SK-N-SH (cell line): Measurements from ENCODE around the gene ZDHHC24. TPM values are rescaled to one million over a fixed set of nuclear protein-coding genes. Genes with fewer than 3 reads are reported as not detected.
"Not testable (repeated sequence)": the region's sequence is repeated elsewhere in the genome, so short reads cannot be mapped to it uniquely, and the experiment has no call there.

Experiments used
- CTCF ChIA-PET: fragments of 300-600, 350-600 bp; formaldehyde crosslinking; extraction: SDS; loops from one replicate; lab custom pipeline; 2021; lab: Yijun Ruan, JAX
- POLR2A ChIA-PET: fragments of 350-600 bp; sonication (Branson Sonifier 250); formaldehyde crosslinking; extraction: SDS; loops from one replicate; lab custom pipeline; 2020; ENCODE audit warnings: antibody characterized with exemption, inconsistent platforms; lab: Yijun Ruan, JAX
- DNase-seq: peaks from one replicate; pipeline ENCODE4 v3.0.0; 2012
- H2AFZ ChIP-seq: fragments of 200-600 bp; sonication (generic); 2 replicates; pipeline ENCODE4 v1.8.1; 2016; ENCODE audit warnings: antibody characterized with exemption, mild to moderate bottlenecking, low read depth
- H3F3A ChIP-seq: fragments of 200-600 bp; sonication (generic); replicated peaks from 2 replicates; pipeline ENCODE3; 2016; ENCODE audit warnings: antibody characterized with exemption, mild to moderate bottlenecking; ENCODE audit not compliant: insufficient read depth
- H3K27ac ChIP-seq, 2 experiments: fragments of 200-500 bp in 1 of 2; fragments of 200-600 bp in 1 of 2; sonication (Bioruptor generic) in 1 of 2; sonication (generic), shearing (Covaris generic) in 1 of 2; 2 replicates each; pipeline versions ENCODE4 v1.5.1 to v1.6.1; 2014 to 2016; ENCODE audit warnings: low read depth in 2 of 2, inconsistent platforms in 1 of 2, low read length in 1 of 2, mild to moderate bottlenecking in 1 of 2, mixed read lengths in 1 of 2
- H3K27me3 ChIP-seq: fragments of 200-600 bp; sonication (generic), shearing (Covaris generic); 2 replicates; pipeline ENCODE4 v1.6.1; 2016; ENCODE audit warnings: mixed run types; ENCODE audit not compliant: insufficient read depth
- H3K36me3 ChIP-seq, 2 experiments: fragments of 200-500 bp in 1 of 2; fragments of 200-600 bp in 1 of 2; sonication (Bioruptor generic) in 1 of 2; sonication (generic) in 1 of 2; replicated peaks in 1 of 2; 2 replicates each; pipeline versions ENCODE3 to v1.5.1; 2014 to 2016; ENCODE audit warnings: low read length in 1 of 2, mild to moderate bottlenecking in 1 of 2; ENCODE audit not compliant: insufficient read depth in 2 of 2, control insufficient read depth in 1 of 2
- H3K4me1 ChIP-seq, 2 experiments: fragments of 200-500 bp in 1 of 2; fragments of 200-600 bp in 1 of 2; sonication (Bioruptor generic) in 1 of 2; sonication (generic), shearing (Covaris generic) in 1 of 2; 2 replicates each; pipeline versions ENCODE4 v1.5.1 to v1.6.1; 2014 to 2016; ENCODE audit warnings: low read depth in 1 of 2, low read length in 1 of 2, mixed run types in 1 of 2; ENCODE audit not compliant: insufficient read depth in 2 of 2, control insufficient read depth in 1 of 2
- H3K4me2 ChIP-seq: fragments of 200-600 bp; sonication (generic), shearing (Covaris generic); 2 replicates; pipeline ENCODE4 v1.6.1; 2017; ENCODE audit warnings: mixed run types
- H3K4me3 ChIP-seq, 2 experiments: fragments of 200-500 bp in 1 of 2; fragments of 200-600 bp in 1 of 2; sonication (Bioruptor generic) in 1 of 2; sonication (generic), shearing (Covaris generic) in 1 of 2; 2 replicates each; pipeline versions ENCODE4 v1.5.1 to v1.8.1; 2014 to 2016; ENCODE audit warnings: low read depth in 2 of 2, inconsistent platforms in 1 of 2, low read length in 1 of 2, mild to moderate bottlenecking in 1 of 2, mixed read lengths in 1 of 2, moderate library complexity in 1 of 2
- H3K79me2 ChIP-seq: fragments of 200-600 bp; sonication (generic); 2 replicates; pipeline ENCODE4 v1.8.1; 2017; ENCODE audit warnings: mild to moderate bottlenecking; ENCODE audit not compliant: insufficient read depth
- H3K9ac ChIP-seq: fragments of 200-600 bp; sonication (generic); 2 replicates; pipeline ENCODE4 v1.6.1; 2017; ENCODE audit warnings: mixed run types
- H3K9me2 ChIP-seq: fragments of 200-600 bp; sonication (generic); 2 replicates; pipeline ENCODE4 v1.6.1; 2017; ENCODE audit warnings: mixed run types
- H3K9me3 ChIP-seq: fragments of 200-600 bp; sonication (generic); 2 replicates; pipeline ENCODE4 v1.6.1; 2017; ENCODE audit warnings: mixed run types, mild to moderate bottlenecking, moderate library complexity
- H4K20me1 ChIP-seq: fragments of 200-600 bp; sonication (generic); 2 replicates; pipeline ENCODE4 v1.6.1; 2017; ENCODE audit warnings: mild to moderate bottlenecking, mixed run types; ENCODE audit not compliant: insufficient read depth
- CHD2 ChIP-seq: fragments of 150-350 bp; IDR thresholded peaks from 2 replicates; pipeline ENCODE4 v1.6.1; 2018; ENCODE audit warnings: low read length; ENCODE audit not compliant: partially characterized antibody
- EZH2phosphoT487 ChIP-seq: fragments of 200-600 bp; sonication (generic); IDR thresholded peaks from 2 replicates; pipeline ENCODE4 v1.6.1; 2017; ENCODE audit warnings: low read depth, mixed run types, mild to moderate bottlenecking, antibody characterized with exemption, moderate library complexity, borderline replicate concordance
- FOXJ3 ChIP-seq: sonication (generic); formaldehyde crosslinking; IDR thresholded peaks from 2 replicates; pipeline ENCODE4 v1.5.1; 2020; ENCODE audit warnings: mild to moderate bottlenecking, missing genetic modification reagents
- GATA2 ChIP-seq: sonication (generic); formaldehyde crosslinking; IDR thresholded peaks from 2 replicates; pipeline ENCODE4 v1.5.0; 2020; ENCODE audit warnings: mild to moderate bottlenecking, missing genetic modification reagents
- NFIC ChIP-seq: IDR thresholded peaks from 2 replicates; pipeline ENCODE4 v1.4.0; 2012; ENCODE audit warnings: borderline replicate concordance
- NRF1 ChIP-seq: IDR thresholded peaks from 2 replicates; pipeline ENCODE4 v1.6.1; 2012; ENCODE audit warnings: low read depth, mild to moderate bottlenecking, low read length
- POLR2AphosphoS5 ChIP-seq: IDR thresholded peaks from 2 replicates; pipeline ENCODE4 v1.6.1; 2012; ENCODE audit warnings: low read depth, low read length
- RXRA ChIP-seq: IDR thresholded peaks from 2 replicates; pipeline ENCODE4 v1.4.0; 2012; ENCODE audit warnings: low read depth, mild to moderate bottlenecking, borderline replicate concordance
- SMC3 ChIP-seq: IDR thresholded peaks from 2 replicates; pipeline ENCODE4 v1.6.1; 2012; ENCODE audit warnings: low read depth, low read length, improper control_type of control experiment
- TAF1 ChIP-seq: IDR thresholded peaks from 2 replicates; pipeline ENCODE4 v1.6.1; 2012; ENCODE audit warnings: low read depth, mild to moderate bottlenecking, low read length, moderate library complexity, borderline replicate concordance
- TCF12 ChIP-seq: IDR thresholded peaks from 2 replicates; pipeline ENCODE4 v1.4.0; 2012
- USF1 ChIP-seq: IDR thresholded peaks from 2 replicates; pipeline ENCODE4 v1.4.0; 2012; ENCODE audit warnings: low read depth, borderline replicate concordance
- YY1 ChIP-seq: IDR thresholded peaks from 2 replicates; pipeline ENCODE4 v1.4.0; 2012; ENCODE audit warnings: low read depth, mild to moderate bottlenecking
- WGBS: methylation state at CpG from one replicate; pipeline ENCODE4 v1.1.6; 2017; ENCODE audit warnings: low lambda C conversion rate; 5-methylcytosine and 5-hydroxymethylcytosine counted together
- polyA plus RNA-seq, 3 experiments: library from polyadenylated mRNA; depleted of rRNA; stranded (reverse); fragments of >200 nt; gene quantifications; 2 replicates each; pipeline ENCODE4 v1.2.3, GENCODE V29; 2012
- TF ChIP-seq, protein P1 (sequence below): fragments of 200-600 bp; sonication (generic); IDR thresholded peaks from 2 replicates; pipeline ENCODE4 v1.6.1; 2017; ENCODE audit warnings: antibody characterized with exemption, mild to moderate bottlenecking, moderate library complexity
- TF ChIP-seq, protein P2 (sequence below): IDR thresholded peaks from 2 replicates; pipeline ENCODE4 v1.4.0; 2012; ENCODE audit warnings: low read depth

Gene ZDHHC24
- polyA plus RNA-seq, 1 of the 3 experiments (the other 2 are of a cell fraction) = 13.1 TPM

DNA sequence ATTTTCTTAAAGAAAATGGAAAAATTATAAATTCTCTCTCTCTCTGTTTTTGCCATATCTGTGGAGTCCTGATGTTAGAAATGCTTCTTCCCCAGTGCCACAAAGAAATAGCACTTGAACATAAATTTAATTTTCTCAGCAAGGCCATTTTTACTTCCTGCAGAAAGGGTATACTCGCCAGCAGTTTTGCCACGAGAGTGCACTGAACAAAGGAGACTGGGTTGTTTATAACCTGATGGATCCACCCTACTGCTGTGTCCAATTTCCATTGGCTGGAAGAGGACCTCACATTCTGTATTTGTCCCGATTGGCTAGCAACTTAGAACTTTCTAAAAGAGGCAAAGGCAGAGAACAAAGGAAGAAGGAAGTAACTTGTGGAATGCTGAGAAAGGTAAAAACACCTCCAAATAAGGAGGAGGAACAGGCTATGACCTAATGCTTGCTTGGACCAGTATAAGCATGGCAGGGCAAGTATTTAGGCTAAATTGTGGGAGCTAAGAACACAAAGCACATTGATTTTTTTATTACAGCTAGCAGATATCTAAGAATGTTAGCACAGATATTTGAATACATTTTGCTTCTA lies 36.8 kb upstream of the ZDHHC24 start:
- H3K79me2 ChIP-seq, H3K9ac ChIP-seq, H3K4me2 ChIP-seq, H3K4me3 ChIP-seq, H3F3A ChIP-seq, H3K9me3 ChIP-seq, H3K27me3 ChIP-seq, H2AFZ ChIP-seq, H3K27ac ChIP-seq, H3K36me3 ChIP-seq, DNase-seq, H3K9me2 ChIP-seq, H4K20me1 ChIP-seq, H3K4me1 ChIP-seq, POLR2A ChIA-PET: not testable (repeated sequence)
- 50% methylated on average over 3 of the region's 3 CpGs for WGBS
- CTCF ChIA-PET = interaction anchor here (5.1 kb wide), 1 partner anchor 95 kb away, joined by 30 read pairs; the partner anchor contains the start of gene RBM4B

DNA sequence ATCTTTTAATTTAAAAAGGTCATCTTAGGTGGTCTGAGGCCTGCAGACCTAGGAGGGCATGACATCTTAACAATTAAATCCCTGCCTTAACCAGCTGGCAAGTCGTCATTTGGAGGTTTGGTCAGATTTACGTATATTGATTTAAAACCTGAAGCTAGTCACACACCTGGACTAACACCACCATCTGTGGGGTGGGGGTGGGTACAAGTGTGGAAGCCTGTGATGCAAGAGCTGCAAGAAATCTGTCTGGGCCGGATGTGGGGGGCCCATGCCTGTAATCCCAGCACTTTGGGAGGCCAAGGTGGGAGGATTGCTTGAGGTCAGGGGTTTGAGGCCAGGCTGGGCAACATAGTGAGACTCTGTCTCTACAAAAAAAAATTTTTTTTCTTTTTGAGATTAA lies 35.4 kb upstream of the ZDHHC24 start:
- H3K4me2 ChIP-seq = no peak overlapping the region
- no peaks in the 10 kb centered on the region for H3K36me3 ChIP-seq
- H4K20me1 ChIP-seq = no peaks in the 10 kb centered on the region
- no peaks in the 10 kb centered on the region for H3K79me2 ChIP-seq
- H3K9ac ChIP-seq = no peak overlapping the region
- no peak overlapping the region for H2AFZ ChIP-seq
- WGBS = 75% methylated on average over 3 of the region's 3 CpGs
- H3K4me3 ChIP-seq = no peak overlapping the region
- POLR2A ChIA-PET = interaction anchor here (4.3 kb wide), 1 partner anchor 97 kb away, joined by 21 read pairs; the partner anchor contains the start of gene RBM4B
- no peak overlapping the region for H3K27ac ChIP-seq
- peaks cover 0 to 2% of the 10 kb centered on the region in 2 experiments; a peak in 1 of 4 replicates for H3K4me1 ChIP-seq
- DNase-seq = no peak
- no peaks in the 10 kb centered on the region for H3F3A ChIP-seq
- CTCF ChIA-PET = interaction anchor here (1.2 to 5.1 kb wide), 7 partner anchors 8 to 253 kb away, joined by 3 to 30 read pairs (median 4); partner anchors contain the start of genes CCDC87, CCS and RBM4B
- H3K9me2 ChIP-seq = no peaks in the 10 kb centered on the region
- TF ChIP-seq USF1 (no peak), RXRA (no peak), TAF1 (no peak), EZH2phosphoT487 (no peak), FOXJ3 (CRISPR knock-in tag) (no peak), TCF12 (no peak), NRF1 (no peak), NFIC (no peak), GATA2 (CRISPR knock-in tag) (no peak), CHD2 (no peak), SMC3 (no peak), YY1 (no peak), POLR2AphosphoS5 (no peak)
- TF ChIP-seq, protein P1, sequence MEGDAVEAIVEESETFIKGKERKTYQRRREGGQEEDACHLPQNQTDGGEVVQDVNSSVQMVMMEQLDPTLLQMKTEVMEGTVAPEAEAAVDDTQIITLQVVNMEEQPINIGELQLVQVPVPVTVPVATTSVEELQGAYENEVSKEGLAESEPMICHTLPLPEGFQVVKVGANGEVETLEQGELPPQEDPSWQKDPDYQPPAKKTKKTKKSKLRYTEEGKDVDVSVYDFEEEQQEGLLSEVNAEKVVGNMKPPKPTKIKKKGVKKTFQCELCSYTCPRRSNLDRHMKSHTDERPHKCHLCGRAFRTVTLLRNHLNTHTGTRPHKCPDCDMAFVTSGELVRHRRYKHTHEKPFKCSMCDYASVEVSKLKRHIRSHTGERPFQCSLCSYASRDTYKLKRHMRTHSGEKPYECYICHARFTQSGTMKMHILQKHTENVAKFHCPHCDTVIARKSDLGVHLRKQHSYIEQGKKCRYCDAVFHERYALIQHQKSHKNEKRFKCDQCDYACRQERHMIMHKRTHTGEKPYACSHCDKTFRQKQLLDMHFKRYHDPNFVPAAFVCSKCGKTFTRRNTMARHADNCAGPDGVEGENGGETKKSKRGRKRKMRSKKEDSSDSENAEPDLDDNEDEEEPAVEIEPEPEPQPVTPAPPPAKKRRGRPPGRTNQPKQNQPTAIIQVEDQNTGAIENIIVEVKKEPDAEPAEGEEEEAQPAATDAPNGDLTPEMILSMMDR = no peak
- TF ChIP-seq, protein P2, sequence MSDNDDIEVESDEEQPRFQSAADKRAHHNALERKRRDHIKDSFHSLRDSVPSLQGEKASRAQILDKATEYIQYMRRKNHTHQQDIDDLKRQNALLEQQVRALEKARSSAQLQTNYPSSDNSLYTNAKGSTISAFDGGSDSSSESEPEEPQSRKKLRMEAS = no peak
- TF ChIP-seq, all 33 proteins: peak for 0
- Histone ChIP-seq H3K27me3 (no peaks in the 10 kb centered on the region), H3K9me3 (no peaks in the 10 kb centered on the region)
